Adrenal gland (tissue), 12 donors: ENCODE results near the gene TRIM69. TPM values are rescaled to one million over a fixed set of nuclear protein-coding genes. Genes with fewer than 3 reads are reported as not detected.

Experiments
- DNase-seq, 7 donors: peaks; one replicate each; pipeline ENCODE4 v3.0.0-alpha.2; 2019 to 2020
- H3K27ac ChIP-seq, 5 donors: fragments of 200-600 bp; sonication (generic) in 4 of 5; 1 replicate in 3 of 5; 2 replicates in 2 of 5; pipeline versions ENCODE4 v1.5.1 to v1.8.0; 2016 to 2020; ENCODE audit warnings: mild to moderate bottlenecking in 1 of 5
- H3K27me3 ChIP-seq: fragments of 200-600 bp; 2 replicates; pipeline ENCODE4 v1.8.0; 2021
- H3K36me3 ChIP-seq, 2 donors: fragments of 200-600 bp; replicated peaks in 1 of 2; 1 replicate in 1 of 2; 2 replicates in 1 of 2; pipeline versions ENCODE4 v1.5.1 to v1.8.0; 2018 to 2022
- H3K4me1 ChIP-seq, 2 donors: fragments of 200-600 bp; replicated peaks in 1 of 2; 1 replicate in 1 of 2; 2 replicates in 1 of 2; pipeline versions ENCODE4 v1.5.1 to v1.8.0; 2018 to 2021
- H3K4me3 ChIP-seq, 4 donors: fragments of 200-600 bp; sonication (generic) in 3 of 4; one replicate each; pipeline ENCODE4 v1.5.1; 2016 to 2018
- H3K9me3 ChIP-seq, 3 donors: fragments of 200-600 bp; sonication (generic) in 1 of 3; replicated peaks in 1 of 3; 1 replicate in 2 of 3; 2 replicates in 1 of 3; pipeline versions ENCODE4 v1.5.1 to v1.8.0; 2016 to 2021
- CTCF ChIP-seq, 6 experiments: fragments of 450-650 bp in 4 of 6; fragments of 200-600 bp in 2 of 6; sonication (generic) in 1 of 6; IDR thresholded peaks; 1 replicate in 5 of 6; 2 replicates in 1 of 6; pipeline versions ENCODE4 v1.5.1 to v1.8.0; 2016 to 2021; ENCODE audit warnings: antibody characterized with exemption in 6 of 6, mild to moderate bottlenecking in 2 of 6, moderate library complexity in 1 of 6
- POLR2A ChIP-seq, 2 donors: fragments of 450-650 bp; IDR thresholded peaks; one replicate each; pipeline ENCODE4 v1.6.1; 2017; ENCODE audit warnings: antibody characterized with exemption in 2 of 2, mild to moderate bottlenecking in 2 of 2, moderate library complexity in 1 of 2
- WGBS, 4 donors: extraction: QIAGEN DNeasy Blood & Tissue Kit in 2 of 4; methylation state at CpG; one replicate each; pipeline versions ENCODE4 v1.1.5 to v1.1.7; 2013 to 2017; 5-methylcytosine and 5-hydroxymethylcytosine counted together
- intact Hi-C, 2 donors: fragments of 100-400 bp; cut with DNase I; formaldehyde crosslinking; loops; one replicate each; pipeline versions ENCODE4 v1.14.1 to v1.15.0; 2022 to 2023
- polyA plus RNA-seq, 3 donors: library from polyadenylated mRNA; stranded (reverse); fragments of 200-250 nt in 2 of 3; fragments of 350-450 nt in 1 of 3; fragmentation: Illumina TruSeq in 1 of 3; extraction: RNeasy Lipid Tissue Mini Kit (QIAGEN cat#74804) in 1 of 3; gene quantifications; one replicate each; pipeline ENCODE4 v1.2.3, GENCODE V29; 2013 to 2014
- total RNA-seq, 9 donors: library from RNA; depleted of rRNA in 4 of 9; stranded (reverse); fragments of >200 nt in 4 of 9; fragments of 120-200 nt in 1 of 9; fragmentation: NEBNext Ultra II Directional in 1 of 9; extraction: Animal tissue kit (Norgen Biotek cat#: 25700) in 1 of 9; gene quantifications; one replicate each; pipeline versions ENCODE4 v1.1.0 to v1.2.4, GENCODE V29; 2013 to 2023
- donor health status: healthy with polysubstance abuse.
- donor health status: Bipolar disorder and iron deficiency.
- donor health status: DM: yes; HTN: yes; CAD: no.
- donor health status: DM: no; HTN: no; CAD: no.
- donor health status: DM: no; HTN: no; CAD: no.
- donor health status: DM: yes; HTN: yes; CAD: no.

Gene TRIM69
- total and polyA plus RNA-seq, 12 donors: 7.2 to 38.8 (median 18.3) TPM

GRCh38 chr15:44713006-44713966 is 23.0 kb upstream of the TRIM69 start:
- Histone ChIP-seq H3K27ac (peak overlapping the region in 3 of 5 donors; percentile 97 to 99 (median 98)), H3K36me3 (peaks cover 0 to 33% of the 10 kb centered on the region in 2 donors), H3K4me3 (peak overlapping the region in 2 of 4 donors; percentile 92 to 96), H3K4me1 (peaks cover 5 to 47% of the 10 kb centered on the region in 2 donors), H3K27me3 (no peaks in the 10 kb centered on the region), H3K9me3 (no peaks in the 10 kb centered on the region)
- TF ChIP-seq POLR2A (IDR thresholded peaks at IDR 0.05): peak in 1 of 2 donors; percentile 10
- peak in 3 of 6 experiments; percentile 22 to 28 (median 25) for TF ChIP-seq CTCF (IDR thresholded peaks at IDR 0.05)
- WGBS, 4 donors: 49 to 63% (median 57%) methylated on average over 5 of the region's 5 CpGs
- intact Hi-C loops: no loop called here
- DNase-seq: no peak

DNA sequence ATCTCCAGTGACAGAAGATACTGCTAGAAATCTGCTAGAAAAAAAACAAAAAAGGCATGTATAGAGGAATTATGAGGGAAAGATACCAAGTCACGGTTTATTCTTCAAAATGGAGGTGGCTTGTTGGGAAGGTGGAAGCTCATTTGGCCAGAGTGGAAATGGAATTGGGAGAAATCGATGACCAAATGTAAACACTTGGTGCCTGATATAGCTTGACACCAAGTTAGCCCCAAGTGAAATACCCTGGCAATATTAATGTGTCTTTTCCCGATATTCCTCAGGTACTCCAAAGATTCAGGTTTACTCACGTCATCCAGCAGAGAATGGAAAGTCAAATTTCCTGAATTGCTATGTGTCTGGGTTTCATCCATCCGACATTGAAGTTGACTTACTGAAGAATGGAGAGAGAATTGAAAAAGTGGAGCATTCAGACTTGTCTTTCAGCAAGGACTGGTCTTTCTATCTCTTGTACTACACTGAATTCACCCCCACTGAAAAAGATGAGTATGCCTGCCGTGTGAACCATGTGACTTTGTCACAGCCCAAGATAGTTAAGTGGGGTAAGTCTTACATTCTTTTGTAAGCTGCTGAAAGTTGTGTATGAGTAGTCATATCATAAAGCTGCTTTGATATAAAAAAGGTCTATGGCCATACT is 21.1 kb upstream of the TRIM69 start:
- intact Hi-C loops: no loop called here
- H3K27me3 ChIP-seq: no peaks in the 10 kb centered on the region

GRCh38 chr15:44715797-44716334 is 20.5 kb upstream of the TRIM69 start:
- H3K4me1 ChIP-seq: peaks cover 5 to 42% of the 10 kb centered on the region in 2 donors
- WGBS, 4 donors: 61 to 71% (median 68%) methylated on average over 2 of the region's 2 CpGs
- peak overlapping the region in 1 of 4 donors; percentile 18 for H3K4me3 ChIP-seq
- intact Hi-C loops: no loop called here
- peaks cover 0 to 46% of the 10 kb centered on the region in 2 donors for H3K36me3 ChIP-seq
- H3K27me3 ChIP-seq: no peaks in the 10 kb centered on the region
- H3K27ac ChIP-seq: peak overlapping the region in 2 of 5 donors; percentile 7 to 99
- no peak for TF ChIP-seq CTCF (IDR thresholded peaks at IDR 0.05)
- no peak for TF ChIP-seq POLR2A (IDR thresholded peaks at IDR 0.05)
- DNase-seq: no peak
- no peaks in the 10 kb centered on the region for H3K9me3 ChIP-seq

More for the DNA sequence above, 21.1 kb upstream of the TRIM69 start:
- no peak for DNase-seq
- Histone ChIP-seq H3K36me3 (peaks cover 0 to 46% of the 10 kb centered on the region in 2 donors), H3K4me1 (peaks cover 5 to 42% of the 10 kb centered on the region in 2 donors), H3K9me3 (no peaks in the 10 kb centered on the region), H3K4me3 (peak overlapping the region in 1 of 4 donors; percentile 92), H3K27ac (peak overlapping the region in 2 of 5 donors; percentile 7 to 99)
- TF ChIP-seq POLR2A (IDR thresholded peaks at IDR 0.05) (no peak), CTCF (IDR thresholded peaks at IDR 0.05) (no peak)
- 67 to 74% (median 73%) methylated on average over 6 of the region's 6 CpGs for WGBS, 4 donors
